Ovary (tissue), 3 donors: ENCODE results near the gene FGD4.

Experiments
- CTCF ChIP-seq, 3 donors: fragments of 450-650 bp in 2 of 3; fragments of 200-600 bp in 1 of 3; IDR thresholded peaks; one replicate each; pipeline versions ENCODE4 v1.5.1 to v1.8.0; 2016 to 2022; ENCODE audit warnings: antibody characterized with exemption in 3 of 3, mild to moderate bottlenecking in 1 of 3
- EP300 ChIP-seq: sonication (generic); formaldehyde crosslinking; IDR thresholded peaks from one replicate; pipeline ENCODE4 v1.6.1; 2017; ENCODE audit warnings: antibody characterized with exemption
- POLR2A ChIP-seq: fragments of 450-650 bp; IDR thresholded peaks from one replicate; pipeline ENCODE4 v1.6.1; 2017; ENCODE audit warnings: antibody characterized with exemption, mild to moderate bottlenecking, moderate library complexity
- donor health status: DM: no; HTN: no; CAD: no.

GRCh38 chr12:32535288-32535999 lies 136.1 kb downstream of the FGD4 start:
- TF ChIP-seq CTCF (IDR thresholded peaks at IDR 0.05) = no peak
- TF ChIP-seq POLR2A = no peak
- TF ChIP-seq EP300 = no peak
